ENCODE data around the gene NFU1.
"Not testable (repeated sequence)": the region's sequence is repeated elsewhere in the genome, so short reads cannot be mapped to it uniquely, and the experiment has no call there.

The NFU1 gene

DNA sequence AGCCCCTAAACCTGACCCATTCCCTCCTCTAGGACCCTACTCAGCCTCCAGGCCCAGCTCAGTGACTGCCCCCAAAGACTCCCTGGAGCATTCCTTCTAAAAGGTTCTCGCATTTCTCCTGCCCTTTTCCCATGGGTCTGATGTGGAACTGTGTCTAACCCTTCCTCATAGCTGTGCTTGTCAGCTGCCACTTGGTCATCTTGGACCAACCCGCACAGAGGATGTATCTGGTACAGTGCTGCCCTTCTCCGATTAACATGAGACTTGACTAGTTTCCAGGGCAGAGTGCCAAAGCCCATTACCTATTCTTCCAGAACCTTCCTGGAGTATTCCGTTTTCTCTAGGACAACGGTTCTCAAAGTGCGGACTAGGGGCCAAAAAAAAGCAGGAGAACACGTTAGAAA is 518 bp upstream of the NFU1 start:
- peaks cover 19 to 32% (median 21%) of the 10 kb centered on the region in 10 experiments for H3K4me1 ChIP-seq
- peak overlapping the region; percentile 85 to 94 (median 91) for H3K27ac ChIP-seq
- TF ChIP-seq Cebpa-rat (IDR thresholded peaks at IDR 0.05) = no peak
- H3K9me3 ChIP-seq (replicated peaks in 1 of 11) = peaks cover 8 to 18% (median 12%) of the 10 kb centered on the region in 11 experiments; a peak in 20 of 22 replicates
- H3K27me3 ChIP-seq = no peaks in the 10 kb centered on the region
- peak overlapping the region; percentile 87 to 96 (median 92) for H3K9ac ChIP-seq
- peak overlapping the region; percentile 64 to 88 (median 80) for H3K4me3 ChIP-seq
- H4K20me1 ChIP-seq = no peaks in the 10 kb centered on the region
- H3K4me2 ChIP-seq = peak overlapping the region; percentile 76 to 89 (median 81)
- H3K36me3 ChIP-seq = peaks cover 0 to 3% (median 0%) of the 10 kb centered on the region in 11 experiments; a peak in 1 of 22 replicates

DNA sequence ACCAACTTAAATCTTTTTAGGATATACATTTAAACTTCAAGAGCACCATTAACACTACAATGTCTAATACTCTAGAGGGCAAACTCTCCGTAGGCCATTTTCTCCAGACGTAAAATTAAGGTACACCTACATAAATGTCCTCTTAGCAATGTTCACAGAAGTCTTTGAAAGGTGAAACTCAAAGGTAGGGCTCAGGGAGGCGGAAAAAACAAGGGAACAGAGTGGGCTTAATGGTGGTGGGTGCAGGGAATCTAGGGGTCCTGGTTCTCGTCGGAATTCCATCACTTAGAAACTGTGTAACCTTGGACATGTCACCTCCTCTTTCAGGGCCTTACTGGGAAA is 668 bp downstream of the NFU1 start:
- TF ChIP-seq Cebpa-rat (IDR thresholded peaks at IDR 0.05) = no peak
- no peaks in the 10 kb centered on the region for H4K20me1 ChIP-seq
- H3K9ac ChIP-seq = peak overlapping the region; percentile 87 to 96 (median 92)
- peaks cover 19 to 32% (median 21%) of the 10 kb centered on the region in 10 experiments for H3K4me1 ChIP-seq
- H3K27ac ChIP-seq = peak overlapping the region; percentile 85 to 94 (median 91)
- H3K36me3 ChIP-seq = peaks cover 0 to 6% (median 3%) of the 10 kb centered on the region in 11 experiments; a peak in 6 of 22 replicates
- H3K9me3 ChIP-seq (replicated peaks in 1 of 11) = peaks cover 8 to 18% (median 12%) of the 10 kb centered on the region in 11 experiments; a peak in 20 of 22 replicates
- H3K4me2 ChIP-seq = peak overlapping the region; percentile 76 to 89 (median 81)
- H3K27me3 ChIP-seq = no peaks in the 10 kb centered on the region
- peak overlapping the region; percentile 64 to 88 (median 80) for H3K4me3 ChIP-seq

DNA sequence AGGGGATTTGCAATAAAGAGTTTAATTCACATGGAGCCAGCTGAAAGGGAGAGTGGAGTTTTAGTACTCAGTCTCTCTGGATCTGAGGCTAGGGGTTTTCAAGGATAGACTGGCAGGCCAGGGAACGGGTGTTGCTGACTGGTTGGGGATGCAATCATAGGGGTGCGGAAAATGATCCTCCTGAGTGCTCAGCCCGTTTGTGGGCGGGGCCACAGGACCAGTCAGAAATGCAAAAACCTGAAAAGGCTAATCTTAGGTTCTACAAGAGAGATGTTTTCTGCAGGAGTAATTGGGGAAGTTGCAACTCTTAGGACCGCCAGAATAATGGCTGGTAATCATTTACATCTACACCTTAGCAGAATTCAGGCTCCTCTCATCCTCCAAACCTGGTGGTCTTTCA is 2.5 kb downstream of the NFU1 start:
- Histone ChIP-seq H3K27ac (no peak overlapping the region), H3K4me3 (no peak overlapping the region), H3K4me1 (peaks cover 19 to 32% (median 21%) of the 10 kb centered on the region in 10 experiments), H3K9ac (no peak overlapping the region), H3K9me3 (replicated peaks in 1 of 11) (peaks cover 6 to 9% (median 8%) of the 10 kb centered on the region in 11 experiments; a peak in 19 of 22 replicates), H4K20me1 (0 out of 22 replicates have a peak, but pooled peaks cover 0 to 5% (median 0%) of the 10 kb centered on the region in 11 experiments), H3K36me3 (peaks cover 5 to 24% (median 17%) of the 10 kb centered on the region in 11 experiments; a peak in 20 of 22 replicates), H3K27me3 (no peaks in the 10 kb centered on the region), H3K4me2 (no peak overlapping the region)
- no peak for TF ChIP-seq Cebpa-rat (IDR thresholded peaks at IDR 0.05)

DNA sequence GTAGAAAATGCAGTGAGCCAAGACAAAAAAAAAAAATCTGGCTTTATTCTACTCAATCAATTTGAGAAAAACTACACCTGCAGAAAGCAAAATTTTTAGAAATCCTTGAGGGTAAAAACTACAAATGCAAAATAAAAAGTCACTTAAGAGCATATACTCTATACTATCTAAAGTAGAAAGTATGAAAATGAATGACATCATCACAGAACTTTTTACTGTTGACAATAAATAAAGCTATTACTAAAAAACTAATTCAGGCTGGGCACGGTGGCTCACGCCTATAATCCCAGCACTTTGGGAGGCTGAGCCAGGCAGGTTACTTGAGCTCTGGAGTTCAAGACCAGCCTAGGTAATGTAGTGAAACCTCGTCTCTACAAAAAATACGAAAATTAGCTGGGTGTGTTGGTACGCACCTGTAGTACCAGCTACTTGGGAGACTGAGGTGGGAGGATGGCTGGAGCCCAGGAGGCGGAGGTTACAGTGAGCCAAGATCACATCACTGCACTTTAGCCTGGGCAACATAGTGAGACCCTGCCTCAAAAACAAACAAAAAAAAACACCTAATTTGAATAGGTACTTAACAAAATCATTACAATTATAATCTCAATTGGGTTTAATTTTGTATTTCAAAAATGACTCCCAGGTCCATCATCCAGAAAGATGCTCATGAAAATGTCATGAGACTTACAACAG is 7.6 kb downstream of the NFU1 start:
- H3K9ac ChIP-seq = no peak overlapping the region
- no peak for TF ChIP-seq Cebpa-rat (IDR thresholded peaks at IDR 0.05)
- H4K20me1 ChIP-seq = 0 out of 22 replicates have a peak, but pooled peaks cover 0 to 6% (median 0%) of the 10 kb centered on the region in 11 experiments
- H3K4me2 ChIP-seq = no peak overlapping the region
- no peak overlapping the region for H3K4me3 ChIP-seq
- H3K36me3 ChIP-seq = peaks cover 51 to 75% (median 67%) of the 10 kb centered on the region in 11 experiments
- H3K4me1 ChIP-seq = peaks cover 0 to 2% (median 0%) of the 10 kb centered on the region in 10 experiments; a peak in 1 of 20 replicates
- no peak overlapping the region for H3K27ac ChIP-seq
- no peaks in the 10 kb centered on the region for H3K27me3 ChIP-seq
- H3K9me3 ChIP-seq (replicated peaks in 1 of 11) = peaks cover 0 to 13% (median 0%) of the 10 kb centered on the region in 11 experiments; a peak in 4 of 22 replicates

DNA sequence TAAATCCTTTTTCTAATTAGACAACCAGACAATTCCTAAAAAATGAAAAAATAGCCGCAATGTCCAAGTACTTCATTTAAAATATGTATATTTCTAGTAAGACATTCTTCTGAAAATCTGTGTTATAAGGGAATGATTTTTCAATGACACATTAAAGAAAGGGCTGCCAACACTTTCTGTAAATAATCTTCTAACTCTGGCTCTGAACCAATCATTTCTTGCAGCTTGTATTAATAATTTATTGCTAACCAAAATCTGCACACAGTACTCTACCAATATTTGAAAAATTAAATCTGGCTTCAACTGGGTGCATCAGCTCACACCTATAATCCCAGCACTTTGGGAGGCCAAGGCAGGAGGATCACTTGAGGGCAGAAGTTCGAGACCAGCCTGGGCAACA is 8.3 kb downstream of the NFU1 start:
- Histone ChIP-seq H3K4me1 (no peaks in the 10 kb centered on the region; a peak in 1 of 20 replicates), H3K36me3 (peaks cover 51 to 80% (median 68%) of the 10 kb centered on the region in 11 experiments), H4K20me1 (0 out of 22 replicates have a peak, but pooled peaks cover 0 to 6% (median 0%) of the 10 kb centered on the region in 11 experiments), H3K4me3 (no peak overlapping the region), H3K27ac (no peak overlapping the region), H3K9me3 (replicated peaks in 1 of 11) (peaks cover 0 to 13% (median 0%) of the 10 kb centered on the region in 11 experiments; a peak in 4 of 22 replicates), H3K9ac (no peak overlapping the region), H3K27me3 (no peaks in the 10 kb centered on the region), H3K4me2 (no peak overlapping the region)
- TF ChIP-seq Cebpa-rat (IDR thresholded peaks at IDR 0.05) = no peak

DNA sequence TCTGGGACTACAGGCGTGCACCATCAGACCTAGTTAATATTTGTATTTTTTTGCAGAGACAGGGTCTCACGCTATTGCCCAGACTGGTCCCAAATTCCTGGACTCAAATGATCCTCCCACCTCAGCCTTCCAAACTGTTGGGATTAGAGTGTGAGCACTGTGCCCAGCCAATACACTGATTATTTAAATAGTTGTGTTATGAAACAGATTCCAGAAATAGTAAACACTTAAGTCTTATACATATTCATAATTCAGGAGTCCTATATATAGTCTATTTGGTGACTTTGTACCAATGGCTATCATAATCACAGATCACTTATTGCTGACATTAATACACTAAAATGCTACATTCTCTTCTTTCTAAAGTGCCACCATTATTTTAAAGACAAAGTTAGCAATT is 12.8 kb downstream of the NFU1 start:
- no peak overlapping the region for H3K27ac ChIP-seq
- H3K4me1 ChIP-seq = peaks cover 0 to 23% (median 17%) of the 10 kb centered on the region in 10 experiments; a peak in 17 of 20 replicates
- no peak overlapping the region for H3K4me2 ChIP-seq
- H3K9me3 ChIP-seq (replicated peaks in 1 of 11) = peaks cover 0 to 13% (median 0%) of the 10 kb centered on the region in 11 experiments; a peak in 4 of 22 replicates
- no peaks in the 10 kb centered on the region for H4K20me1 ChIP-seq
- no peaks in the 10 kb centered on the region for H3K27me3 ChIP-seq
- H3K9ac ChIP-seq = no peak overlapping the region
- peaks cover 47 to 96% (median 63%) of the 10 kb centered on the region in 11 experiments for H3K36me3 ChIP-seq
- H3K4me3 ChIP-seq = no peak overlapping the region
- TF ChIP-seq Cebpa-rat (IDR thresholded peaks at IDR 0.05) = no peak

DNA sequence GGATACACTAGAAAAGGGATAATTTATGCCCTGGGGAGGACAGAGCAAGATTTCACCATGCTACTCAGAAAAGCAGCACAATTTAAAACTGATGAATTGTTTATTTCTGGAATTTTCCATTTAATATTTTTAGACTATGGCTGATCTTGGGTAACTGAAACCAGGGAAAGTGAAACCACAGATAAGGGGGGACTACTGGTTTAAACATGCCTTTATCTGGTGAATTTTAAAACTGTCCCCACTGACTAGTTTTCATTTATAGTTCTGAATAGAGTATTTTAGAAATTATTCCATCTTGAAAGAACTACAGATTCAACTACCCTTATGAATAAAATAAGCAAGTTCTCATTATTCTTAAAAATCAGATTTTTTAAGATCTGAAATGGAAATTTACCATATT is 15.0 kb downstream of the NFU1 start:
- Histone ChIP-seq H3K36me3 (peaks cover 46 to 94% (median 63%) of the 10 kb centered on the region in 11 experiments), H3K27ac (peak overlapping the region in 5 of 11 experiments; percentile 19 to 50 (median 35); a peak in 5 of 22 replicates), H3K4me2 (peak overlapping the region in 9 of 11 experiments; percentile 8 to 78 (median 59); a peak in 16 of 22 replicates), H3K4me1 (peaks cover 0 to 23% (median 17%) of the 10 kb centered on the region in 10 experiments; a peak in 17 of 20 replicates), H4K20me1 (no peaks in the 10 kb centered on the region), H3K9ac (0 out of 22 replicates have a peak overlapping the region, but pooled peaks of 2 of the 11 experiments have one; percentile 11 to 35), H3K4me3 (no peak overlapping the region; a peak in 1 of 20 replicates), H3K27me3 (no peaks in the 10 kb centered on the region), H3K9me3 (replicated peaks in 1 of 11) (peaks cover 0 to 14% (median 0%) of the 10 kb centered on the region in 11 experiments; a peak in 5 of 22 replicates)
- no peak for TF ChIP-seq Cebpa-rat (IDR thresholded peaks at IDR 0.05)

DNA sequence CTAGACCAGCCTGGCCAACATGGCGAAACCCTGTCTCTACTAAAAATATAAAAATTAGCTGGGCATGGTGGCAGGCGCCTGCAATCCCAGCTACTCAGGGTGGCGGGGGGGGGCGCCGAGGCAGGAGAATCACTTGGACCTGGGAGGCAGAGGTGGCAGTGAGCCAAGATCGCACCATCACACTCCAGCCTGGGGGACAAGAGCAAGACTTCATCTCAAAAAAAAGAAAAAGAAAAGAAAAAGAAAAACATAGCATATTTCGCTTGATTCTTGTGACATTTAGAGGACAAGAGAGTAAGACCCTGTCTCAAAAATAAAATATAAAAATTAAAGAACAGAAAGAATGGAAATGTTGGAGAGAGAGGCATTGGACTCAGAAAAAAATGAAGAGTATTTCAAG is 18.1 kb downstream of the NFU1 start:
- H3K36me3 ChIP-seq = peaks cover 34 to 91% (median 59%) of the 10 kb centered on the region in 11 experiments
- H3K27ac ChIP-seq; H4K20me1 ChIP-seq; H3K9ac ChIP-seq; H3K9me3 ChIP-seq (replicated peaks in 1 of 11); H3K27me3 ChIP-seq; H3K4me3 ChIP-seq; H3K4me2 ChIP-seq: not testable (repeated sequence)
- peaks cover 0 to 23% (median 17%) of the 10 kb centered on the region in 10 experiments; a peak in 17 of 20 replicates for H3K4me1 ChIP-seq

DNA sequence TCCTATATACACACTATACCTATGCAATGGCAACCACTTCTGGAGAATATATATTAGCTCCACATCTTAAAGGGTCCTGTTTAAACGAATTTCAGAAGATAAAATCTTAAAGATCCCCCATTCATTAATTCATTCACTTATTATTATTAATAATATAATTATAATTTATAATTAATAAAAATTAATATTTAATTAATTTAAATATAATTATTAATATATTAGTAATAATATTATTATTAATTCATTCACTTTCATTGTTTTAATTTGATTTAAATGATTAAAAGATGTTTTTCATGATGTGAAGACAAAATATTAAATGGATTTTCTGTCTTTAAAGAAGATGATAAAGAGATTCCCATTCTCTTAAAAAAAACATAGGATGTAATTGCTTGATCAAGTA is 21.1 kb downstream of the NFU1 start:
- H3K4me1 ChIP-seq = peaks cover 0 to 6% (median 0%) of the 10 kb centered on the region in 10 experiments; a peak in 3 of 20 replicates
- H3K27me3 ChIP-seq = no peaks in the 10 kb centered on the region
- no peaks in the 10 kb centered on the region for H4K20me1 ChIP-seq
- H3K4me2 ChIP-seq = no peak overlapping the region
- H3K36me3 ChIP-seq = peaks cover 56 to 95% (median 79%) of the 10 kb centered on the region in 11 experiments
- H3K27ac ChIP-seq = no peak overlapping the region
- no peak overlapping the region for H3K9ac ChIP-seq
- H3K4me3 ChIP-seq = no peak overlapping the region
- TF ChIP-seq Cebpa-rat (IDR thresholded peaks at IDR 0.05) = no peak
- H3K9me3 ChIP-seq (replicated peaks in 1 of 11) = peaks cover 0 to 9% (median 0%) of the 10 kb centered on the region in 11 experiments; a peak in 2 of 22 replicates
